GM12874 (cell line): Measurements from ENCODE around the gene KBTBD13.

ENCODE experiments used
- CTCF ChIP-seq: IDR thresholded peaks from 2 replicates; pipeline ENCODE4 v1.5.1; 2011; ENCODE audit warnings: low read depth, mild to moderate bottlenecking, control low read depth, low read length, moderate library complexity; ENCODE audit not compliant: insufficient read depth

The KBTBD13 gene

GRCh38 chr15:65067317-65067644, 9.3 kb upstream of the KBTBD13 start:
- TF ChIP-seq CTCF, result no peak

GRCh38 chr15:65067645-65068402, 8.7 kb upstream of the KBTBD13 start, which contains the start of gene RASL12:
Gene RASL12 (minus strand): TSS chr15:65067991. CDS start chr15:65067835, 156 bp downstream.
- TF ChIP-seq CTCF, result no peak

- TF ChIP-seq CTCF, result no peak
These were observed 8.2 kb upstream of the KBTBD13 start for GRCh38 chr15:65068403-65068788.

GRCh38 chr15:65069179-65069578, 7.4 kb upstream of the KBTBD13 start:
- TF ChIP-seq CTCF, result no peak

GRCh38 chr15:65069779-65070546, 6.6 kb upstream of the KBTBD13 start:
- no peak for TF ChIP-seq CTCF

GRCh38 chr15:65071381-65071811, 5.2 kb upstream of the KBTBD13 start:
- no peak for TF ChIP-seq CTCF

GRCh38 chr15:65072027-65072426, 4.5 kb upstream of the KBTBD13 start:
- TF ChIP-seq CTCF, result no peak
